HG03354 (cell line): ENCODE results near the gene ETV3.
"Not testable (repeated sequence)": the region's sequence is repeated elsewhere in the genome, so short reads cannot be mapped to it uniquely, and the experiment has no call there.

Experiments used
- ATAC-seq: cut with Tn5 transposase; IDR thresholded peaks from one replicate; pipeline ENCODE4 v1.9.1; 2021; ENCODE audit warnings: mild to moderate bottlenecking; ENCODE audit not compliant: unreplicated experiment, poor library complexity, severe bottlenecking

ETV3 gene

GRCh38 chr1:157098987-157099632 lies 39.1 kb downstream of the ETV3 start:
- not testable (repeated sequence) for ATAC-seq

DNA sequence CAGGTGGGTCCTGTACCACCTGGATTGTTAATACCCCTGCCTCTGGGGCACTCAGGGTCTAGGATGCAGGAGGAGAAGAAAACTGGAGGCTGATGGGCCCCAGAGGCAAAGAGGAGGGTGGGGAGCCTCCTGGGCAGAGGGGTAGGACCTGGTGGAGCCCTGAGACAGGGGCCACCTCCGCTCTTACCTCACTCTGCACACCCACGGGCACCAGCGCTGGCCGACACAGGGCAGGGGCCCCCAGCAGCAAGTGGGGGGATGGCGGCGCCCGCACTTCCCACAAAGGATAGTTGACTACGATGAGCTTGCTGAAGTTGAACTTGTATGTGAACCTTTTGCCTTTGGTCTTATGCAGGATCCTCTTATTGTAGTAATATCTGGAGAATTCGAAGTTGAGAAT lies 39.7 kb downstream of the ETV3 start:
- ATAC-seq, result no peak

DNA sequence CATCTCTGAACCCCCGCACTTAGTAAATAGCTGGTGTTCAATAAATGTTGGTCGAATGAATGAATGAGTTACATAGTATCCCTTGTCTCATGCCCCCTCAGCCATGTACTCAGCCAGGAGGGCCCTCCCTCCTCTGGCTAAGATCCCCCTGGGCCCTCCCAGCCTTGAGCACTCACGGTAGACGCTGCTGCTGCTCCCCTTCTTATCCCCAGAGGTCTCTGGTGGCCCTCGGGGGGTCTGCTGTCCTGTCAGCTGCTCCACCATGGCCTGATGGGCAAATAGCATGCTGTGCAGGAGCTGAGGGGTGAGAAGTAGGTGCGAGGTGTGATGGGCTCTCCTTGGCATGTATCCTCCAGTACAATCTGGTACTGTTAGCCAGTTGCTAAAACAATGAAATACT lies 40.5 kb downstream of the ETV3 start:
- no peak for ATAC-seq

DNA sequence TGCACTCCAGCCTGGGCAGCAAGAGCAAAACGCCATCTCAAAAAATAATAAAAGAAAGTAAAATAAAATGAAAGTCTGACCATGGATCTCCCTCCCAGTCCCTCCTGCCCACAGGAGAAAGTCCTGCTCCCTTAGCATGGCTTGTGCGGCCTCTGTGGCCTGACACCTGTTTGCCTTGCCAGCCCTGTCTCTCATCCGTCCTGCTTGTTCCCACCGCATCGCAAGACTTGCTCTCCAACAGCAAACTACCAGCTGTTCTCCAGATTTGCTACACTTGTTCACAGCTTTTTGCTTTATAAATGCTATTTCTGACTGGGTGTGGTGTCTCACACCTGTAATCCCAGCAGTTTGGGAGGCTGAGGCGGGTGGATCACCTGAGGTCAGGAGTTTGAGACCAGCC lies 41.3 kb downstream of the ETV3 start:
- ATAC-seq, result no peak

DNA sequence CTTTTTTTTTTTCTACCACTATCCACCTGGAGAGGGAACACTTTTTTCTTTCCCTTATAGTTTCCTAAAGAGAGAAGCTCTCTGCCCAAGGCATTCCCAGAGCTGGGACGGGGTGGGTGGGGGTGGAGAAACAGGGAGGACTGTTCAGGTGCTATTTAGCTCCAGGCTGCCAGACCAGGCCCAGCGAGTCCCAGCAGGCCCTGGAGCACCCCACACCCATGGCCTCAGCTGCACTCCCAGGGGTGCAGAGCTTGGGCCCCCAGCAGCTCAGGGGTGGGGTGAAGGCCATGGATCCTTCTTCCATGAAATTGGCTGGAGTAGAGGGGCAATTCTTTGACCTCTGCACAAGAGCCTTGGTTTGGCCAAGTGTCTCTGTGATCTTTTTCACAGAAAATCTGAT lies 42.6 kb downstream of the ETV3 start:
- ATAC-seq, result no peak

DNA sequence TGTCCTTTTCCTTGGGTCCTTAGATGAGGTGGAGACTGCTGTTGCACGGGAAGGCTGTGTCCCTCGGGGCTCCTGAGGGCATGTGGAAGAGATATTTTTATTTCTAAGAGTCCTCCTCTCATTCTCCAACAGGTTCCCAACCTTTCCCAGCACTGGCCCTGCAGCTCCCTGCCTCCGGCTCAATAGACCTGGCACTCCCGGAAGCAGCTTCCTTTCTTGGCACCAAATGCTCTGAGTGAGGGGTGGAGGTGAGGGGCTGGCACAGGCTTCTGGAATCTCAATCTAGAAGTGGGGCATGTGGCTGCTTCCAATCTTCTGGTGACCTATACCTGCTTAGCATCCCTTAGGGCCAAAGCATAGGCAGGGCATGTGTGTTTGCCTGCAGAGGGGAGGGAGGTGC lies 43.1 kb downstream of the ETV3 start:
- ATAC-seq, result no peak

GRCh38 chr1:157092831-157093230 lies 45.4 kb downstream of the ETV3 start:
- no peak for ATAC-seq

GRCh38 chr1:157091668-157092273 lies 46.4 kb downstream of the ETV3 start:
- no peak for ATAC-seq

DNA sequence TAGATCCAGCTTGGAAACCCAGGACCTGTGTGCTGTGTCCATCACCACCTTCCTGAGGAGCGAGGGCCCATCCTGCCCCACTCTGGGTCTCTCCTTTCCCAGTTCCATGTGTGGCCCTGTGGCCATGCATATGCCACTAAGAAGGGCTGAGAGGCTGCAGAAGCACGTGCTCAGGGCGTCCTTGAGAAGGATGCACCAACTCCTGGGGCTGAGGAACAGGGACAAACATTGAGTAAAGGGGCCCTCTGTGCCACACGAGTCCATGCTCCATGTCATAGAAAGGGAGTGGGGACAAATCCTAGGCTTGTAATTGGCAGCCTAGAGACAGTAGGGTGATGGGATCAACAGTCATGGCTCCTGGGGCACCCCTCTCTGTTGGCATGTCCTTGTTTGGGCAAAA lies 47.0 kb downstream of the ETV3 start:
- no peak for ATAC-seq

- ATAC-seq, result no peak
These were observed 47.4 kb downstream of the ETV3 start for GRCh38 chr1:157090771-157091170.

GRCh38 chr1:157090196-157090647 lies 48.0 kb downstream of the ETV3 start:
- no peak for ATAC-seq

- ATAC-seq, result no peak
These were observed 48.4 kb downstream of the ETV3 start for GRCh38 chr1:157089789-157090188.

- no peak for ATAC-seq
These were observed 49.6 kb downstream of the ETV3 start for GRCh38 chr1:157088607-157089006.

DNA sequence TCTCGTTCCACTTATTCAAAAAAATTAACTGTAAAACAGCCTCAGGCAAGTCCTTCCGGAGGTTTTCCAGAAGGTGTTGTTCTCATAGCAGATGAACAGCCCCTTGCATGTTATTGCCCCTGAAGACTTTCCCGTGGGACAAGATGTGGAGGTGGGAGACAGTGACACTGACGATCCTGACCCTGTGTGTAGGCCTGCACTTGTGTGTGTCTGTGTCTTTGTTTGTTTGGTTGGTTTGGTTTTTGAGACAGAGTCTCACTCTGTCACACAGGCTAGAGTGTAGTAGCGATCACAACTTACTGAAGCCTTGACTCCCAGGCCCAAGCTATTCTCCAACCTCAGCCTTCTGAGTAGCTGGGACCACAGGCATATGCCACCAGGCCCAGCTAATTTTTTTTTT lies 51.2 kb downstream of the ETV3 start:
- no peak for ATAC-seq

GRCh38 chr1:157086299-157086698 lies 51.9 kb downstream of the ETV3 start:
- no peak for ATAC-seq

DNA sequence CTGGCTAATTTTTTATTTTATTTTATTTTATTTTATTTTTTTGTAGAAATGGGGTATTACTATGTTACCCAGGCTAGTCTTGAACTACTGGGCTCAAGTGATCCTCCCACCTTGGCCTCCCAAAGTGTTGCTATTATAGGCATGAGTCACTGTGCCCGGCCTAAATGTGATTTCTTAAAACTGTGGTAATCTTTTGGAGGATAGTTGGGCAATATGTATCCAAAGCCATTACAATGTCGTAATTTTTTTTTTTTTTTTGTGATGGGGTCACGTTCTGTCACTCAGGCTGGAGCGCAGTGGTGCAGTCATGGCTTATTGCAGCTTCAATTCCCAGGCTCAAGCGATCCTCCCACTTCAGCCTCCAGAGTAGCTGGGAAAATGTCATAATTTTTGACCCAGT lies 52.8 kb downstream of the ETV3 start:
- ATAC-seq, result no peak

GRCh38 chr1:157084720-157085119 lies 53.5 kb downstream of the ETV3 start:
- ATAC-seq, result no peak

DNA sequence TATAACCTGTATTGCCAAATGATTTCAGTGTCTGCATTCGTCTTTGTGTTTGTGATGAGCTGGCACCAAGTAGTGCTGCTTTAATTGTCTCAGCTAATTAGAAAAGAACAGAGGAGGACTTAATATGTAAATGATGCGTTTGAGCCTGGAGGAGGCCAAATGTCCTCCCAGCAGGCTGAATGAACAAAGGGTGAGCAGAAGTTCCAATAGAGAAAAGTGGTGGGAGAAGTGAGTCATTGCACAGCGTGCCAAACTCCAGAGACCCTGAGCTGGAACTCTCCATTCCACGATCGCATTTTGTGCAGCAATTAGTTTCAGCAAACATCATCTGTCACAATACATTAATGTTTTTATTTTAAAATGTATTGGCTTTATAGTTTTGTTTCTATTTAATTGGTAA lies 56.5 kb downstream of the ETV3 start:
- ATAC-seq, result no peak

DNA sequence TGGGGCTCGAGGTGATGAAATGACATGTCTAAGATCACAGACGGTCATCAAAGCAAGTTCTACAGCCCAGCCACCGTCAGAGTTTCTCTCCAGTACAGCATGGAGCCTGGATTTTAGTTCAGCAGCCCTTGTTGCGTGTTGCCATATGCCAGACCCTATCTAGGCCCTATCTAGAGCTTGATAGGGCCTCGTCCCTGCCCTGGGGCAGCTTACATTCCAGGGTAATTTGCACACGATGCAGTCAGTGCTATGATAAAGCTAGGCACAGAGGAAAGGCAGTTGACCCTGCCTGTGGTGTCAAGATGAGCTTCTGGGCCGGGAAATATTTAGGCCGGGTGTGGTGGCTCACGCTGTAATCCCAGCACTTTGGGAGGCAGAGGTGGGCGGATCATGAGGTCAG lies 57.5 kb downstream of the ETV3 start:
- no peak for ATAC-seq

GRCh38 chr1:157077394-157077793 lies 60.8 kb downstream of the ETV3 start:
- no peak for ATAC-seq

DNA sequence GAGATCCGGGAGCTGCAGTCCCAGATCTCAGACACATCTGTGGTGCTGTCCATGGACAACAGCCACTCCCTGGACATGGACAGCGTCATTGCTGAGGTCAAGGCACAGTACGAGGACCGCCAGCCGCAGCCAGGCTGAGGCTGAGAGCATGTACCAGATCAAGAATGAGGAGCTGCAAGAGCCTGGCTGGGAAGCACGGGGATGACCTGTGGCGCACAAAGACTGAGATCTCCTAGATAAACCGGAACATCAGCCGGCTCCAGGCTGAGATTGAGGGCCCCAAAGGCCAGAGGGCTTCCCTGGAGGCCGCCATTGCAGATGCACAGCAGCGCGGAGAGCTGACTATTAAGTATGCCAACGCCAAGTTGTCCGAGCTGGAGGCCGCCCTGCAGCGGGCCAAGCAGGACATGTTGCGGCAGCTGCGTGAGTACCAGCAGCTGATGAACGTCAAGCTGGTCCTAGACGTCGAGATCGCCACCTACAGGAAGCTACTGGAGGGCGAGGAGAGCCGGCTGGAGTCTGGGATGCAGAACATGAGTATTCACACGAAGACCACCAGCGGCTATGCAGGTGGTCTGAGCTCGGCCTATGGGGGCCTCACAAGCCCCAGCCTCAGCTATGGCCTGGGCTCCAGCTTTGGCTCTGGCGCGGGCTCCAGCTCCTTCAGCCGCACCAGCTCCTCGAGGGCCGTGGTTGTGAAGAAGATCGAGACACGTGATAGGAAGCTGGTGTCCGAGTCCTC lies 64.1 kb downstream of the ETV3 start:
- ATAC-seq, result no peak
